Activated T-helper 17 cell treated with anti-CD3 and anti-CD28 coated beads, Interleukin-2, amount 50 U/mL, for 72 hours (primary cell): ENCODE data around the gene SULF2. TPM values are rescaled to one million over a fixed set of nuclear protein-coding genes. Genes with fewer than 3 reads are reported as not detected.

ENCODE experiments used
- ATAC-seq: fragments of 150-1000 bp; cut with Tn5 transposase; replicated peaks from 2 replicates; pipeline ENCODE4 v1.10.0; 2021; ENCODE audit warnings: mild to moderate bottlenecking, moderate library complexity
- H3K27ac Mint-ChIP-seq: one replicate; pipeline ENCODE4 v1.8.0; 2022; ENCODE audit warnings: mixed read lengths
- H3K27me3 Mint-ChIP-seq: one replicate; pipeline ENCODE4 v1.8.0; 2022; ENCODE audit warnings: mixed read lengths
- H3K36me3 Mint-ChIP-seq: one replicate; pipeline ENCODE4 v1.8.0; 2022; ENCODE audit warnings: low read depth, mild to moderate bottlenecking, mixed read lengths
- H3K4me1 Mint-ChIP-seq: one replicate; pipeline ENCODE4 v1.8.0; 2022; ENCODE audit warnings: mixed read lengths
- H3K4me3 Mint-ChIP-seq: one replicate; pipeline ENCODE4 v1.8.0; 2022; ENCODE audit warnings: mild to moderate bottlenecking, mixed read lengths
- H3K9me3 Mint-ChIP-seq: one replicate; pipeline ENCODE4 v1.8.0; 2022; ENCODE audit warnings: mixed read lengths
- total RNA-seq, 2 donors: library from RNA; stranded (reverse); gene quantifications; one replicate each; pipeline ENCODE4 v1.2.3, GENCODE V29; 2022

The SULF2 gene
- total RNA-seq, 2 donors from 2014 or later = 1.6 to 2.2 TPM

DNA sequence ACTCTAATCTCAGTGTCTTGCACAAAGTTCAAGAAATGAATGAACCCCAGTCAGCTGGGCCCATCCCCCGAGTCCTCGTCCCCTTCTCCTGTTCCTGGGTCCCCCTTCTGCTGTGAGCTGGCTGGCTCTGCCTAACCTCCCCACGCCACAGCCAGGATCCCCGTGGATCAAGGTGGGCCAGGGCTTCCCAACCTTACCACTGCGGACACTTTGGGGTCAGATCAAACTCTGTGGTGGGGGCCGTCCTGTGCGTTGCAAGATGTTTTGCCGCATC is 116.2 kb downstream of the SULF2 start:
- Mint-ChIP-seq H3K36me3 (no peaks in the 10 kb centered on the region), H3K4me1 (peaks cover 5% of the 10 kb centered on the region), H3K4me3 (no peak overlapping the region), H3K27ac (peak overlapping the region; percentile 74), H3K9me3 (no peaks in the 10 kb centered on the region), H3K27me3 (no peaks in the 10 kb centered on the region)
- no peak for ATAC-seq

DNA sequence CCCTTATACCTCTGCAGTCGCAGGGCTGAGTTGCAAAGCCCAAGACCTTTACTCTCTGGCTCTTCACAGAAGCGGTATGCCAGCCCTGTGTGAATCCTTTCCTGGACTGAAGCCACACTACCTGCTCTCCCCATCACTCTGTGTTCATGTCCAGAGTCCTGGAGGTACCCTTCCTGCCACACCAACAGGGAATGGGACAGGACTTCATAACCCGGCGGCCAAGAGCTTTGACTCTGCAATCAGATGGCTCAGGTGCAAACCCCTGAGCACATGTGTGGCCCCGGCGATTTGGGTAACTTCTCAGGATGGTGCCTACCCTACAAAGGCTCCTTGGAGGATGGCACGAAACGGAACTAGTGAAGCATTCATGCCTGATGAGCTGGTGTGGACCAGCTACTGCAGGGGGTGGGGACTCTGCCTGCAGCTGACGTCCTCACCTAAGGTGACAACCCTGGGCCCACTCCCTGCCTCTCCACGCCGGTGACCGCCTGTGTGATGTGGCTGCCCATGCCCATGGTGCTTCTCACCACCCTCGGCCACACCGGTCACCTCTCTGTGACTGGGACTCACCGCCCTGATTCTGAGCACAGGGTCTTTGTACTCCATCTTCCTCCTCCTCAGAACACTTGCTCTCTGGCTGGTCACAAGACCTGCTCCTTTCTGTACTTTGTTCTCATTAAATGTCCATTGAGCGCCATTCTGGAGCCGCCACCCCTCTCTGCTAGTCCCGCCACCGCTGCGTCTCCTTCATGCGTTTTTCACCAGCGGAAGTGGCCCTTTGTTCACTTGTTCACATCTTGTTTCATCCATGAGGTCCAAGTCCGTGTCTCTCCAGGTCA is 116.7 kb downstream of the SULF2 start:
- H3K4me3 Mint-ChIP-seq = no peak overlapping the region
- peaks cover 5% of the 10 kb centered on the region for H3K4me1 Mint-ChIP-seq
- H3K9me3 Mint-ChIP-seq = no peaks in the 10 kb centered on the region
- peak overlapping the region; percentile 74 for H3K27ac Mint-ChIP-seq
- no peak for ATAC-seq
- H3K27me3 Mint-ChIP-seq = no peaks in the 10 kb centered on the region
- no peaks in the 10 kb centered on the region for H3K36me3 Mint-ChIP-seq

DNA sequence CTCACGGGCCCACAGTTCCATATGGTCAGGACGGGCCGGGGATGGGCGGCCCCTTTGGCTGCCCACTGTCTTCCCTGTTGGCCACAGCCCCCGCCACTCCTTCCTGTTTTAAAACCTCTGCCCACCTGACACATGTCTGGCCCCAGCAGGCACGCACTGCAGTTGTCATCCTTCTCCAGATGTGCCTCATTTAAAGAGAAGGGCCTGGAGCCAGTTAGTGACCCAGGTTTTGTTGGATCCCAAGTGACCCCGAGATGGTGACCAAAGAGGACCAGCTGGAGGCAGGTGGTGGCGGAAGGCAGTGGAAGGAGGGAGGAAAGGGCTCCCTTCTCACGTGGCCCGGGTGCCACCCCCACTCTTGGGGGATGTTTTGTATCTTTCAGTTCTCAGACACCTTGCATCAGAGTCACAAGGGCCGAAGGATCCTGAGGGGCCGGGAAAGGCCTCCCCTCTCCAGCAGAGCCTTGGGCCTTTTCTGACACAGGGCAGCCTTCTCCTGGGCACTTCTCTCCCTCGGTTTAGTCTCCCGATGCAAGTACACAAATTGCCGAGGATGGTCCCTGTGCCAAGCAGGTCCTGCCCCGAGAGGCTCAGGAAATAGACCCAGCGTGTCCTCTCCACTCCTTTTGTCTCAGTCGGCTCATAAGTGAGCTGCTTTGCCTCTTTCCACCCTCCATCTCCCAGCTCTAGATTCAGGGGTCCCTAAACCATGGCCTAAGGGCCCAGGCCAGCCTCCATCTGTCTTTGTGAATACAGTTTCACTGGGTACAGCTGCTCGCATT is 117.6 kb downstream of the SULF2 start:
- H3K27me3 Mint-ChIP-seq = no peaks in the 10 kb centered on the region
- peaks cover 5% of the 10 kb centered on the region for H3K4me1 Mint-ChIP-seq
- no peak overlapping the region for H3K27ac Mint-ChIP-seq
- no peaks in the 10 kb centered on the region for H3K36me3 Mint-ChIP-seq
- no peak overlapping the region for H3K4me3 Mint-ChIP-seq
- no peak for ATAC-seq
- H3K9me3 Mint-ChIP-seq = no peaks in the 10 kb centered on the region

DNA sequence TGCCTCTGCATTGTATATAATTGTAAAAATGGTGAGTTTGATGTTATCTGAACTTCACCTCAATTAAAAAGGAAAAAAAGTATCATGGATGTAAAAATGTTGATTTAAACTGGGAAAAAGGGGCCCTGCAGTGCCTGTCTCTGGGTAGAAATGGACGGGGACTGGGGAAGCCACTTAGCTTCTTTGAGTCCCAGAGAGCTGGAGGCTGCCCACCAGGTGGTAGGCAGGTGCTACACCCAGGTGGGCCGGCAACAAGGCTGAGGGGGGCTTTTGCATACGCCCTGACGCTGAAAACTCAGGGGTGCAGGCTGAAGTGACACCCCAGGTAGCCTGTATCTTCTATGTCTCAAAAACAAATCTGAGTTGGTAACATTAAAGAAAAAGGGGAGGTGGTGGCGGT is 118.2 kb downstream of the SULF2 start:
- Mint-ChIP-seq H3K36me3 (no peaks in the 10 kb centered on the region), H3K27me3 (no peaks in the 10 kb centered on the region), H3K9me3 (no peaks in the 10 kb centered on the region), H3K4me1 (peaks cover 5% of the 10 kb centered on the region), H3K27ac (peak overlapping the region; percentile 7), H3K4me3 (no peak overlapping the region)
- no peak for ATAC-seq

DNA sequence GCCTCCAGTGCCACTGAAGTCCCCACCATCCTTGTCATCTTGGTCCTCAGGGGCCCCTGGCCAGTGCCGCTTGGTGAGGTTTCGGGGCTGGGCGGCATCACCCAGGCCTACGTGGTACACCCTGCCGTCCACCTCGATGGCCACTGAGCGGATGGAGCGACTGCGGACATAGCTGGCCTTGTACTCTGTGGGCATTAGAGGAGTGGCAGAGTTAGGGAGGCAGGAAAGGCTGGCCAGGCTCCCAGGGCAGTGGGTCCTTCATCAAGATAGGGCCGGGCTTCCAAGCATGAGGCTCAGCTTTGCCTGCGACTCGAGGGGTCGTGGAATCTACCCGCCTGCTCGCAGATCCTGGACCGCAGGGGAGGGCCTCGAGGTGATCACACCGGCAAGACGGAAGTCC is 119.0 kb downstream of the SULF2 start:
- Mint-ChIP-seq H3K27me3 (no peaks in the 10 kb centered on the region), H3K9me3 (no peaks in the 10 kb centered on the region), H3K36me3 (peaks cover 5% of the 10 kb centered on the region), H3K27ac (peak overlapping the region; percentile 7), H3K4me3 (no peak overlapping the region), H3K4me1 (peaks cover 5% of the 10 kb centered on the region)
- no peak for ATAC-seq

DNA sequence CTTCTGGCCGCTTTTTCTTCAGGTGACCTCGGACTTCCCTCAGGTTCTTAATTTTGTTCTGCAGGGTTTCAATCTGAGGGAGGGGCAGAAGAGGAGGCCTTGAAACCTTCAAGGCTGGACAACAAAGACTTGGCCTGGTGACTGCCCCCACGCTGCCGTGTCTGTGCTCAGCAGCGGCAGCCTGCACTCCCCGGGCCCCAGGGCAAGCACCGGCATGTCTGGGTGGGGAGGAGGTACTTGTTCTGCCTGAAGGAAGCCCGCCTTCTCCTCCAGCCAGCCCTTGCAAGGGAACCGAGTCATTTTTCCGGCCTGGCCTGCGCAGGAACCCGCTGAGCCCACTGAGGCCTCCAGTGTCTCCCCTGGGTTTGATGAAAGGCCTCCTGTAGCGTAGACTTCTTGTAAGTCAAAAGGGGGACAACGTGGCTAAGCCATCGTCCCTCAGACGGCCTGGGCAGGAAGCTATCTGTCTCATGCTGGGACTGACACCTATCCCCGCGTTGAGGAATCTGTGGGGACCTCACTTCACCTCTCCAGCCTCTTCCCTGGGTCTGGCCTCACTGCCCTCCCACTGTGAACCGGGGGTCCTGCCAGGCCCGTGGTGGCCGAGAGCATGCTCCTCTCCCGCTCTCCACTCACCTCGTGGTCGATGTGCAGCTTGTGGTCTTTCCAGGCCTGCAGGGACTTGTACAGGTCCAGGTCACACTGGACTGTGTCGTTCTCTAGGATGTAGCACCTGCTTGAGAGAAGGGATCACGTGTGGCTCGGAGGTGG is 119.9 kb downstream of the SULF2 start:
- no peaks in the 10 kb centered on the region for H3K27me3 Mint-ChIP-seq
- H3K36me3 Mint-ChIP-seq = peaks cover 13% of the 10 kb centered on the region
- H3K4me1 Mint-ChIP-seq = peaks cover 5% of the 10 kb centered on the region
- no peaks in the 10 kb centered on the region for H3K9me3 Mint-ChIP-seq
- H3K27ac Mint-ChIP-seq = no peak overlapping the region
- no peak for ATAC-seq
- H3K4me3 Mint-ChIP-seq = no peak overlapping the region

DNA sequence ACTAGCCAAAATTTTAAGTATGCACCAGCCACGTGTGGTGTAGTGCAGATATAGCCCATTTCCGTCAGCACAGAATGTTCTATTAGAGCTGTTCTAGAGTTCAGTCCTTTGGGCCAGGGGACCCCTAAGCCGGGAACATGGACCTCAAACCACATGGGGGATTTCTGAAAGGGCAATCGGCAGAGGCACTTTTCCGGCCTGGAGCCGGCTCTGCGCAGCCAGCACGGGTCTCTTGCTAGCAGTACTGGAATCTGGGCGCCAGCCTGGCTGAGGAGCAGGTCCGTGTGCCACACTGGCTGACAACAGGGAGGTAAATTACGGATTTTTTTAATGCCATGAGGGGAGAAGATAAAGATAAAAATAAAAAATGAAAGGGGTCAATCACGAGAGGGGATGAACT is 120.5 kb downstream of the SULF2 start:
- peaks cover 13% of the 10 kb centered on the region for H3K36me3 Mint-ChIP-seq
- H3K27ac Mint-ChIP-seq = peak overlapping the region; percentile 62
- H3K4me1 Mint-ChIP-seq = peaks cover 5% of the 10 kb centered on the region
- no peaks in the 10 kb centered on the region for H3K9me3 Mint-ChIP-seq
- H3K27me3 Mint-ChIP-seq = no peaks in the 10 kb centered on the region
- ATAC-seq = no peak
- no peak overlapping the region for H3K4me3 Mint-ChIP-seq

DNA sequence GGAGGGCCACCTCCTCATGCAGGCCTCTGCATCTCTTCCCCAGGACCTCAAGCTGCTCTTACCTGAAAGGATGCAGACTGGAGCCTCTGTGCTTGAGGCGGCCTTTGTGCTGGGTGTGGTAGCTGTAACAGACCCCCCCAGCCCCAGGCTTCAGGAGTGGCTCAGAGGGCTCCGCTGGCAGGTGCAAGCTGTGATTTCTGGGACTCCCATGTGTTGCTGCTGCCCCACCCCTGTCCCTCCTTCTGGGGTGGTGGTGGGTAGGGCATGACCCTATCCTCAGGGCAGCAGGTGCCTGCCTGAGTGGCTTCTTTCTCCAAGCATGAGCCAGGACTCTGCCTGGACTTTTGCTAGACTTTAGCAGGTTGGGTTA is 121.2 kb downstream of the SULF2 start:
- Mint-ChIP-seq H3K27ac (no peak overlapping the region), H3K4me1 (peaks cover 4% of the 10 kb centered on the region)
- ATAC-seq = peak; percentile 9

DNA sequence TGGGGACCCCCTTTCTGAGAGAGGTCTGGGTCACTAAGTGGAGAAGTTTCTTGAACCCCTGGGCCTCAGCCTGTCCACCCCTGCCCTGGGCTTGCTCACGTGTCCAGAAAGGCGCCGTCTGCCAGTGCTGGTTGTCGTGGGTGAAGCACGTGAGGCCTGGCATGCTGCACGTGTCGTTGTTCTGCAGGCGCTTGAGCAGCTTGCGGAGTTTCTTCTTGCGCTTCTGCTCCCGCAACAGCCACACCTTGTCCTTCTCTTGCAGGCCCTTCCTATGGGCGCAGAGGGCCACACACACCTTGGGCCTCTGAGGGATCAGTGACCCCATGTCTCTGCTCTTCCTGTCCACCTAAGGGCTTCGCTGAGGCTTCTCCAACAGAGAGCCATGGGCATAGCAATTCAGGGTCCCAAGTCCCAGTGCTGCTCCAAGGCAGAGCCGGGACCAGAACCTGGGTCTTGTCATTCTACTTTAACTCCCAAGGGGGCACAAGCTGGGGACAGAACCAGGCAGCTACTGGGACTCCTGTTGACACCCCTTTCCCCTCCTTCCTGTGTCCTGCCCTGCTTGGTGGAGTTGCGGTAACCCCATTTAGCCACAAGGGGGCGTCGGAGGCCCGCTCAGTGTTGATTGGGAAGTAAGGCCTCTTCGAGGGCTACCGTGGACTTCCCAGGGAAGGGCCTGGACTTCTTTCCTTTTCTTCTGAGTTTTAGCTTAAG is 121.8 kb downstream of the SULF2 start:
- no peaks in the 10 kb centered on the region for H3K4me1 Mint-ChIP-seq
- H3K27me3 Mint-ChIP-seq = no peaks in the 10 kb centered on the region
- H3K36me3 Mint-ChIP-seq = peaks cover 19% of the 10 kb centered on the region
- H3K27ac Mint-ChIP-seq = no peak overlapping the region
- no peaks in the 10 kb centered on the region for H3K9me3 Mint-ChIP-seq
- peak; percentile 71 for ATAC-seq
- no peak overlapping the region for H3K4me3 Mint-ChIP-seq

More for the DNA sequence above, 121.2 kb downstream of the SULF2 start:
- H3K4me3 Mint-ChIP-seq = no peak overlapping the region
- no peaks in the 10 kb centered on the region for H3K9me3 Mint-ChIP-seq
- peaks cover 17% of the 10 kb centered on the region for H3K36me3 Mint-ChIP-seq
- H3K27me3 Mint-ChIP-seq = no peaks in the 10 kb centered on the region

DNA sequence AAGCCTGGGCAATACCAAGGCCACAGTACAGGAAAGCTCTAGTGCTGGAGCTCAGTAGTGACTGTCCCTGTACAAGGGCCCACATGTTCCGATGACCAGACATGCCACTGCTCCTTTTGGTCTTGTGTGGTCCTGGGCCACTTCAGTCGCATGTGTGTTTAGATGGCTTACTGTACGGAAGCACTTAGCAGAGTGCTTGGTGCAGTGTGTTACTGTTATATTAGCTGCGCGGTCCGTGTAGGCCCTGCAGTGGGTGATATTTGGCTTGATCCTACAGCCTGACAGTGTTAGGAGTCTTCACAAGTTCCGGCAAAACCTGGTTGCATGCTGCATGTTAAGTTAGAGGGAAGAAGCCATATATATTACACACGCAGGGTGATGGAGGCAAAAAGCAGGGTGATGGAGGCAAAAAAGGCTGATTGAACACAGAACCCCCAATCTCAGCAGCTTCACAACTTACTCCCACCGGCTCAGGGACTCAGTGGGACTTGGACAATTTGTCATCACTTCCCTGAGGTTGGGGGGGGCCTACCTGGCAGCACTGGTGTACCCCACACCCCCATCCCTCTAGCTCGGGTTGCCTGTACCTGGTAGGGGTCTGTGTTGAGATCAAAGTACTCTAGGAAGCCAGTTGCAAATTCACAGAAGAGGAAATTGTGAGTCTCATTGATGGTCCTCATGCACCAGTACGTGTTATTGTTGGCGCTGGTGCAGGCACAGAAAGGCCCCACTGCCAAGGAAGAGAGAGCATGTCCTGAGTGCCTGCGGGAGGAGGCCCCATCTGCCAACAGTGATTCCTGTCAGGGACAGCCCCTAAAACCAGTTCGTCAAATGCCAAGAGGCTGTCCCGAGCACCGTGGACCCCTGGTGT is 122.6 kb downstream of the SULF2 start:
- H3K36me3 Mint-ChIP-seq = peaks cover 27% of the 10 kb centered on the region
- no peaks in the 10 kb centered on the region for H3K4me1 Mint-ChIP-seq
- ATAC-seq = no peak
- no peaks in the 10 kb centered on the region for H3K27me3 Mint-ChIP-seq
- H3K9me3 Mint-ChIP-seq = no peaks in the 10 kb centered on the region
- H3K27ac Mint-ChIP-seq = no peak overlapping the region
- no peak overlapping the region for H3K4me3 Mint-ChIP-seq

DNA sequence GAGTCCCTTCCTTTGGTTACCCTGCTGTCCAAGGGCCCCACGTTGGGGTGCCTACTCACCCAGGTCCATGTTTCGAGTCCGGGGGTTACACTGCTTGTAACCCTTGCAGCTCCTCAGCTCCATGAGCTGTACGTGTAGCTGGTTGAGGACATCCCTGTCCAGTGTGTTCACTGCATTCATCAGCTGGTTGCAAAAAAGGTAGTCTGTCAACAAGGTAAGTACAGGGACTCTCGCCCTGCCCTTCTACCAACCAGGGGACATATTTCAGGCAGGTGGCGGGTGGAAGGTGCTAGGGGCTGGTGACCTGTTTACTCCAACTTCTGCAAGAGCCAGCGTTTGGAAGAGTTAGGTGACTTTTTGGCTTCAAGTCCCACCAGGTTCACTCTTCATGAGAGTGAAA is 123.6 kb downstream of the SULF2 start:
- no peaks in the 10 kb centered on the region for H3K9me3 Mint-ChIP-seq
- no peaks in the 10 kb centered on the region for H3K27me3 Mint-ChIP-seq
- H3K27ac Mint-ChIP-seq = peak overlapping the region; percentile 35
- no peak for ATAC-seq
- H3K4me3 Mint-ChIP-seq = no peak overlapping the region
- peaks cover 37% of the 10 kb centered on the region for H3K36me3 Mint-ChIP-seq
- H3K4me1 Mint-ChIP-seq = no peaks in the 10 kb centered on the region

DNA sequence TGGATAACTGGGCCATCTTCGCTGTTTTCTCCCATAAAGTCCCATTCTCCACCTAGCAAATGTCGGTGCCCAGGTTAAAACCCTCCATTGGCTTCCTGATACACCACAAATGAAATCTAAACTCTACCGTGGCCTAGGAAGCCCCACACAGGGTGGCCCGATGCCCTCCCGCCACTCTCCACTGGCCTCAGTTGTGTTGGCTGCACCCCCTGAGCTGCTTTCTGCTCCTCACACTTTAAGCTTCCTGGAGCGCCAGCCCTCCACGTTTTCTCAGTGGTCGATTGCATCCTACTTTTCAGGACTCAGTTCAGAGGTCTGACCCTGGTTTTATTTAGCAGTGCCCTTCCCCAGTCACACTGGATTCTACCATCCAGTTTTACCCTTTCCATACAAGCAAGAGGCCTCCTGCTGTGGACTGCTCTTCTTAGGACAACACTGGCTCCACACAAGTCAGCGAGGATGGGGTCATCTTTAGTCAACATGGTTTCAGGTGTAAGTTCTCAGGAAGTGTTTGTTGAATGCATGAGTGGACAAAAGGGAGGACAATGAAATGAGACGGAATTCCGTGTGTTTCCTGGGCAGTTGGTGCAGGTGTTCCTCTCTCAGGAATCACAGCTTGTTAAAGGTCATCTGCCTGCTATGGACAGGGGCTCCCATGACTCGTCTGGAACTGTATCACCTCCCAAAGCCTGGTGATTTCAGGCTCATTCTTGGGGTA is 124.1 kb downstream of the SULF2 start:
- H3K4me3 Mint-ChIP-seq = no peak overlapping the region
- no peaks in the 10 kb centered on the region for H3K27me3 Mint-ChIP-seq
- ATAC-seq = no peak
- H3K9me3 Mint-ChIP-seq = no peaks in the 10 kb centered on the region
- H3K36me3 Mint-ChIP-seq = peaks cover 43% of the 10 kb centered on the region
- no peaks in the 10 kb centered on the region for H3K4me1 Mint-ChIP-seq
- peak overlapping the region; percentile 35 for H3K27ac Mint-ChIP-seq

DNA sequence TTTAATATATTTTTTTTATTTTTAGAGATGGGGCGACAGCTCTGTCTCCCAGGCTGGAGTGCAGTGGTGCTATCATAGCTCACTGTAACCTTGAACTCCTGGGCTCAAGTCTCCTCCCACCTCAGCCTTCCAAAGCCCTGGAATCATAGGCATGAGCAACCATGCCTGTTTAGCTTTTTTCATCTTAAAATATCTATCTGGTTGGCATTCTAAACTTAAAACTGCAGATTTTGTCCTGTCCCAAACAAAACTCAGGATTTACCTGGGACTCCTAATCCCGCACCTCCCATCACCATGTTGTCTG is 124.7 kb downstream of the SULF2 start:
- no peaks in the 10 kb centered on the region for H3K27me3 Mint-ChIP-seq
- no peak overlapping the region for H3K4me3 Mint-ChIP-seq
- no peak for ATAC-seq
- no peaks in the 10 kb centered on the region for H3K4me1 Mint-ChIP-seq
- peaks cover 48% of the 10 kb centered on the region for H3K36me3 Mint-ChIP-seq
- no peaks in the 10 kb centered on the region for H3K9me3 Mint-ChIP-seq
- peak overlapping the region; percentile 66 for H3K27ac Mint-ChIP-seq
